Measurements from ENCODE around the gene ELMO1. TPM values are rescaled to one million over a fixed set of nuclear protein-coding genes. Genes with fewer than 3 reads are reported as not detected.

Gene ELMO1
- total RNA-seq, 1 donor from 2014 or later = not detected

GRCh38 chr7:37352974-37353948, 95.4 kb downstream of the ELMO1 start:
- H3K4me3 Mint-ChIP-seq (ENCODE audit: unreplicated experiment) = no peak overlapping the region
- no peak for TF ChIP-seq CTCF (IDR thresholded peaks at IDR 0.05)
- H3K27ac Mint-ChIP-seq (ENCODE audit: unreplicated experiment) = no peak overlapping the region
- H3K36me3 Mint-ChIP-seq (ENCODE audit: unreplicated experiment) = no peaks in the 10 kb centered on the region
- no peaks in the 10 kb centered on the region for H3K27me3 Mint-ChIP-seq (ENCODE audit: unreplicated experiment)
- H3K9me3 Mint-ChIP-seq (ENCODE audit: unreplicated experiment) = no peaks in the 10 kb centered on the region
- H3K4me1 Mint-ChIP-seq (ENCODE audit: unreplicated experiment) = no peaks in the 10 kb centered on the region
- DNase-seq (ENCODE audit: extremely low spot score, unreplicated experiment) = no peak

GRCh38 chr7:37352251-37352880, 96.3 kb downstream of the ELMO1 start:
- Mint-ChIP-seq H3K4me1 (ENCODE audit: unreplicated experiment) (no peaks in the 10 kb centered on the region), H3K27ac (ENCODE audit: unreplicated experiment) (no peak overlapping the region), H3K27me3 (ENCODE audit: unreplicated experiment) (no peaks in the 10 kb centered on the region), H3K4me3 (ENCODE audit: unreplicated experiment) (no peak overlapping the region), H3K9me3 (ENCODE audit: unreplicated experiment) (no peaks in the 10 kb centered on the region), H3K36me3 (ENCODE audit: unreplicated experiment) (no peaks in the 10 kb centered on the region)
- no peak for DNase-seq (ENCODE audit: extremely low spot score, unreplicated experiment)
- TF ChIP-seq CTCF (IDR thresholded peaks at IDR 0.05) = no peak

- H3K36me3 Mint-ChIP-seq (ENCODE audit: unreplicated experiment) = no peaks in the 10 kb centered on the region
- no peak overlapping the region for H3K27ac Mint-ChIP-seq (ENCODE audit: unreplicated experiment)
- no peaks in the 10 kb centered on the region for H3K9me3 Mint-ChIP-seq (ENCODE audit: unreplicated experiment)
- TF ChIP-seq CTCF (IDR thresholded peaks at IDR 0.05) = no peak
- no peaks in the 10 kb centered on the region for H3K27me3 Mint-ChIP-seq (ENCODE audit: unreplicated experiment)
- H3K4me3 Mint-ChIP-seq (ENCODE audit: unreplicated experiment) = no peak overlapping the region
- no peak for DNase-seq (ENCODE audit: extremely low spot score, unreplicated experiment)
- no peaks in the 10 kb centered on the region for H3K4me1 Mint-ChIP-seq (ENCODE audit: unreplicated experiment)
Observed at GRCh38 chr7:37351716-37352115, 96.9 kb downstream of the ELMO1 start.

- Mint-ChIP-seq H3K4me1 (ENCODE audit: unreplicated experiment) (no peaks in the 10 kb centered on the region), H3K9me3 (ENCODE audit: unreplicated experiment) (no peaks in the 10 kb centered on the region), H3K4me3 (ENCODE audit: unreplicated experiment) (no peak overlapping the region), H3K27ac (ENCODE audit: unreplicated experiment) (no peak overlapping the region), H3K27me3 (ENCODE audit: unreplicated experiment) (no peaks in the 10 kb centered on the region), H3K36me3 (ENCODE audit: unreplicated experiment) (no peaks in the 10 kb centered on the region)
- TF ChIP-seq CTCF (IDR thresholded peaks at IDR 0.05) = no peak
- no peak for DNase-seq (ENCODE audit: extremely low spot score, unreplicated experiment)
Observed at GRCh38 chr7:37349979-37350590, 98.6 kb downstream of the ELMO1 start.

- Mint-ChIP-seq H3K9me3 (ENCODE audit: unreplicated experiment) (no peaks in the 10 kb centered on the region), H3K4me1 (ENCODE audit: unreplicated experiment) (no peaks in the 10 kb centered on the region), H3K4me3 (ENCODE audit: unreplicated experiment) (no peak overlapping the region)
Observed at GRCh38 chr7:37348982-37349381, 99.7 kb downstream of the ELMO1 start.

More at GRCh38 chr7:37348982-37349381, 99.7 kb downstream of the ELMO1 start:
- no peaks in the 10 kb centered on the region for H3K27me3 Mint-ChIP-seq (ENCODE audit: unreplicated experiment)
- no peaks in the 10 kb centered on the region for H3K36me3 Mint-ChIP-seq (ENCODE audit: unreplicated experiment)
- no peak for DNase-seq (ENCODE audit: extremely low spot score, unreplicated experiment)
- no peak for TF ChIP-seq CTCF (IDR thresholded peaks at IDR 0.05)
- H3K27ac Mint-ChIP-seq (ENCODE audit: unreplicated experiment) = no peak overlapping the region
